Measurements from ENCODE around the gene ANXA9.

DNA sequence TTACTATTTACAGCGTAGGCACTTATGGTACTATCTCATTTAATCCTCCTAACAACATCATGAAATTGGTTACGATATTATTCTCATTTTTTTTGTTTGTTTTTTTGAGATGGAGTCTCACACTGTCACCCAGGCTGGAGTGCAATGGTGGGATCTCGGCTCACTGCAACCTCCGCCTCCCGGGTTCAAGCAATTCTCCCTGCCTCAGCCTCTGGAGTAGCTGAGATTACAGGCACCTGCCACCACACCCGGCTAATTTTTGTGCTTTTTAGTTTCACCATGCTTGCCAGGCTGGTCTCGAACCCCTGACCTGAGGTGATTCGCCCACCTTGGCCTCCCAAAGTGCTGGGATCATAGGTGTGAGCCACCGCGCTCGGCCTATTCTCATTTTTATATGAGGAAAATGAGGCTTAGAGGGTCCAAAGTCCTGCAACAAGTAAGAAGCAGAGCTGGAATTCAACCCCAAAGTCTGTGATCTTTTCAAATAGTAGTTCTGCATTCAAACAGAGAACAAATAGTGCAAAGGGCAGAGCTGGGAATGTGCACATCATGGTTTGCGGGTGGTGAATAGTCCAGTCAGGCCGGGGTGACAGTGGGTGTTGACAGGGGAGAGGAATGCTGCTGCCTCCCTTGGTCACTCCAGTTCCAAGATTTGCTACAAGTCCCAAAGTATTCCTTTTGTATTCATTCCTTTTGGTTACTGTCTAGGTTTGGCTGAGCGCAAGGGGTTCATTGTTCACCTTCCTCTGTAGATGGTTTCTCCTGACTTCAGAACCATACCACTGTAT is 30.8 kb downstream of the ANXA9 start:
- TF ChIP-seq, protein P1, sequence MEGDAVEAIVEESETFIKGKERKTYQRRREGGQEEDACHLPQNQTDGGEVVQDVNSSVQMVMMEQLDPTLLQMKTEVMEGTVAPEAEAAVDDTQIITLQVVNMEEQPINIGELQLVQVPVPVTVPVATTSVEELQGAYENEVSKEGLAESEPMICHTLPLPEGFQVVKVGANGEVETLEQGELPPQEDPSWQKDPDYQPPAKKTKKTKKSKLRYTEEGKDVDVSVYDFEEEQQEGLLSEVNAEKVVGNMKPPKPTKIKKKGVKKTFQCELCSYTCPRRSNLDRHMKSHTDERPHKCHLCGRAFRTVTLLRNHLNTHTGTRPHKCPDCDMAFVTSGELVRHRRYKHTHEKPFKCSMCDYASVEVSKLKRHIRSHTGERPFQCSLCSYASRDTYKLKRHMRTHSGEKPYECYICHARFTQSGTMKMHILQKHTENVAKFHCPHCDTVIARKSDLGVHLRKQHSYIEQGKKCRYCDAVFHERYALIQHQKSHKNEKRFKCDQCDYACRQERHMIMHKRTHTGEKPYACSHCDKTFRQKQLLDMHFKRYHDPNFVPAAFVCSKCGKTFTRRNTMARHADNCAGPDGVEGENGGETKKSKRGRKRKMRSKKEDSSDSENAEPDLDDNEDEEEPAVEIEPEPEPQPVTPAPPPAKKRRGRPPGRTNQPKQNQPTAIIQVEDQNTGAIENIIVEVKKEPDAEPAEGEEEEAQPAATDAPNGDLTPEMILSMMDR (conservative IDR thresholded peaks at IDR 0.05; ENCODE audit: low read depth, low read length), result no peak
- TF ChIP-seq EZH2 (IDR thresholded peaks at IDR 0.05; ENCODE audit: borderline replicate concordance, low read depth, low read length, poor library complexity, severe bottlenecking), result no peak

Measured in A673 (cell line).